ENCODE measurements around the gene IRX6.

The IRX6 gene

GRCh38 chr16:55322327-55322726 lies 1.7 kb upstream of the IRX6 start:
- DNase-seq, result no peak

GRCh38 chr16:55324285-55325079 lies 479 bp downstream of the IRX6 start:
- DNase-seq, result no peak

DNA sequence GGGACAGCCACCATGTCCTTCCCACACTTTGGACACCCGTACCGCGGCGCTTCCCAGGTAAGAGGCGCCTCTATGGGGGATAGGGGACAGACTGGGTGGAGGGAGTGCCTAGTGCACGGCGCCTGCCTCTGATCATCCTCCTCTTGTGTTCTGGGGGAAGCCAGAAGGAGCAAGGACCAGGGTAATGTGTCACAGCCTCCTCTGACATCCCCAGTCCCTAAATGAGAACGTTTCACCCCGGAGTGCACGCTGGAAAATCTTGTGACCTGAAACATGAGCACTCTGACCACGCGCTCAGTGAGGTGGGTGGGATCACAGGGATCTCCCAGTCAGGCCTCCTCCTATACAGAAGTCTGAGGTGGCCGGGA lies 1.1 kb downstream of the IRX6 start:
- no peak for DNase-seq

DNA sequence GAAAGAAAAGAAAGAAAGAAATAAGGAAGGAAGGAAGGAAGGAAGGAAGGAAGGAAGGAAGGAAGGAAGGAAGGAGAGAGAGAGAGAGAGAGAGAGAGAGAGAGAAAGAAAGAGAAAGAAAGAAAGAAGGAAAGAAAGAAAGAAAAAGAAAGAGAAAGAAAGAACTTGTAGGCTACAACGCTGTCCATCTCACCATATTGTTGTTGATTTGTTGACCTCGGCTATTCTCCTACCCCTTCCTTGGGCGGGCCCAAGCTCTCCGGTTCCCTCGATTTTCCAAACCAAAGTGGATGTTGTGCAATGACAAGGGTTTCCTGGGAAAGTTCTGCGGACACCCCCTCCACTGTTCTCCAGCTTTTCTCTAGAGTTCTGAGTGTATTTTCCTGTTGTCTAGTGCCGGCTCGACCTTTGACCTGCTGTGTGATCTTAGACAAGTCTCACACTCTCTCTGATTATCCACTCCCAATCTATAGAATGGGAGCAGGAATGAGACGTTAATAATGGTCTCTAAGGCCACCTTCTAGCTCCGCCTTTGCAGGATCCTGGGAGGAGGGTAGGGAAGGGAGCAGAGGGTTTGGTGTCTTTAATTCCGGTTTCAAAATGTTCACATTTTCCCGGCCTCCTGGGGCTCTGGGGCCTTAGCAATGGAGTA lies 1.6 kb downstream of the IRX6 start:
- DNase-seq, result no peak

DNA sequence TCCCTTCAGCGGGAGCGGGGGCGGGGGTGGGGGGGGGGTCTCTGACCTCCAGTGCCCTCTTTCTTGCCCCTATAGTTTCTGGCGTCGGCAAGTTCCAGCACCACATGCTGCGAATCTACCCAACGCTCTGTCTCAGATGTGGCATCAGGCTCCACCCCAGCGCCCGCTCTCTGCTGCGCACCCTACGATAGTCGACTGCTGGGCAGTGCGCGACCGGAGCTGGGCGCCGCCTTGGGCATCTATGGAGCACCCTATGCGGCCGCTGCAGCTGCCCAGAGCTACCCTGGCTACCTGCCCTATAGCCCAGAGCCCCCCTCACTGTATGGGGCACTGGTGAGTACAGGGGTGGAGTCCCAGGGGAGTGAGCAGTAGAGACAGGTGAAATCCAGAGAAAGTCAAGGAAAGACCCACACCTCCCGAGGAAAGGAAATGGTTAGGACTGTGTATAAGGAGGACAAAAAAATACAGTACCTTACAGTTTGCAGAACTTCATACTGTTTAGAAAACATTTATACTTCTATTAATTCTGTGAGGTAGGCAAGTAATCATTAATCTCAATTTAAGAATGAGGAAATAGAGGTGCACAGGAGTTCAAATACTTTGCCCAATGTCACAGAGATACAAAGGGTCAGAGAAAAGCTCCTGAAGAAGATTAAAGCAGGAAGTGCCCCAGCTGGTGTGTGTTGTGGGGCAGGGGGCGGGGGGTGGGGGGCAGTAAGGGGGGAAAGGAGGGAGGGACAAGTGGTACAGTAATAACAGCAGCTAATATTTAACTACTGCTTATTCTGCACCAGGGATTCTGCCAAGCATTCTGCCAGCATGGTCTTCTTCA lies 2.5 kb downstream of the IRX6 start:
- DNase-seq, result no peak

DNA sequence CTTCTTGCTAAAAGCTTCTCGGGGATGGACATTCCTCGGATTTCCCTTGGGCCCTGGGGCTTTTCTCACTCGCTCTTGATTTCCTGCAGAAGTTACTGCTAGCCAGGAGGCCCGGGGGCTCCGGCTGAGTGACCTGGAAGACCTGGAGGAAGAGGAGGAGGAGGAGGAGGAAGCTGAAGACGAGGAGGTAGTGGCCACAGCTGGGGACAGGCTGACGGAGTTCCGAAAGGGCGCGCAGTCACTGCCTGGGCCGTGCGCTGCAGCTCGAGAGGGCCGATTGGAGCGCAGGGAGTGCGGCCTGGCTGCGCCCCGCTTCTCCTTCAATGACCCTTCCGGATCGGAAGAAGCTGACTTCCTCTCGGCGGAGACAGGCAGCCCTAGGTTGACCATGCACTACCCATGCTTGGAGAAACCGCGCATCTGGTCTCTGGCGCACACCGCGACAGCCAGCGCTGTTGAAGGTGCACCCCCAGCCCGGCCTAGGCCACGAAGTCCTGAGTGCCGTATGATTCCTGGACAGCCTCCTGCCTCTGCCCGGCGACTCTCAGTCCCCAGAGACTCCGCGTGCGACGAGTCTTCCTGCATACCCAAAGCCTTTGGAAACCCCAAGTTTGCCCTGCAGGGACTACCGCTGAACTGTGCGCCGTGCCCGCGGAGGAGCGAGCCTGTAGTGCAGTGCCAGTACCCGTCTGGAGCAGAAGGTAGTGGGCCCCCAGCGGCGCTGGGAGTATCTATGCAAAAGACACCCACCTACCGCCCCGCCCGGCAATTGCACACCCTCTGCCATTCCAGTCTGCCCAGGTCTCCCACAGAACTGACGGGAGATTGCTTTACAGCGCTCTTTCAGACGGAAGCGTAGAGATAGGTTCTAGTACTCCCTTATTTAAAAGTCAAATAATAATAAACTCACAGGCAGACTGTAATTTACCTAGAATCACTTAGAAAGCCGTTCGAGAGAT lies 4.9 kb downstream of the IRX6 start:
- no peak for DNase-seq

DNA sequence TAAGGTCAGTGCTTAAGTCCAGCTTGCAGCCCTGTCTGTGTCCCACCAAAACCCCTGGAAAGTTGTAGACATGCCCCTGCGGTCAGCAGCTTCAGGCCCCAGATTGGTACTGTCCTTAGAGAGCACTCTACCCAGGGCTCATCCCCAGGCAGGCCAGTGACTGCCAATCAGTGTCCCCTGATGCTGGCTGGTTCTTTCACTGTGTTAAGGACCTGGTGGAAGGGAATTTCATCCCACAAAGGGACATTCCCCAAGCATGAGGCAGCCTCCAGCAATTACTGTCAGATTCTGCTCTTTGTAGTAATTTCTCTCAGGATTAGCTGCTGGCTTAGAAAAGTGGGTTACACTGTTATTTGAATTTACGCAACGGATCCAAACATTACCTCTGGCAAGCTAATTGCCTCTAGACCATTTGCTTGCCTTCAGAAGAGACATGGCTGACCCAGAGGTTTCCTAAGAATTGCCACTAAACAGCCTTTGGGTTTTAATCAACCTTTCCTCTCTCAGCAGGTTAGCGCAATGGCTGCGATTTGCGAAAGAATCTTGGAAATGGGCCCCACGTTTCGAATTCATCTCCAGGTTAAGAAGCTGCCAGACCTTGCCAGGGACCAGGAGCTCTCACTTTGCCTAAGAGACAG lies 5.9 kb downstream of the IRX6 start:
- DNase-seq, result no peak

DNA sequence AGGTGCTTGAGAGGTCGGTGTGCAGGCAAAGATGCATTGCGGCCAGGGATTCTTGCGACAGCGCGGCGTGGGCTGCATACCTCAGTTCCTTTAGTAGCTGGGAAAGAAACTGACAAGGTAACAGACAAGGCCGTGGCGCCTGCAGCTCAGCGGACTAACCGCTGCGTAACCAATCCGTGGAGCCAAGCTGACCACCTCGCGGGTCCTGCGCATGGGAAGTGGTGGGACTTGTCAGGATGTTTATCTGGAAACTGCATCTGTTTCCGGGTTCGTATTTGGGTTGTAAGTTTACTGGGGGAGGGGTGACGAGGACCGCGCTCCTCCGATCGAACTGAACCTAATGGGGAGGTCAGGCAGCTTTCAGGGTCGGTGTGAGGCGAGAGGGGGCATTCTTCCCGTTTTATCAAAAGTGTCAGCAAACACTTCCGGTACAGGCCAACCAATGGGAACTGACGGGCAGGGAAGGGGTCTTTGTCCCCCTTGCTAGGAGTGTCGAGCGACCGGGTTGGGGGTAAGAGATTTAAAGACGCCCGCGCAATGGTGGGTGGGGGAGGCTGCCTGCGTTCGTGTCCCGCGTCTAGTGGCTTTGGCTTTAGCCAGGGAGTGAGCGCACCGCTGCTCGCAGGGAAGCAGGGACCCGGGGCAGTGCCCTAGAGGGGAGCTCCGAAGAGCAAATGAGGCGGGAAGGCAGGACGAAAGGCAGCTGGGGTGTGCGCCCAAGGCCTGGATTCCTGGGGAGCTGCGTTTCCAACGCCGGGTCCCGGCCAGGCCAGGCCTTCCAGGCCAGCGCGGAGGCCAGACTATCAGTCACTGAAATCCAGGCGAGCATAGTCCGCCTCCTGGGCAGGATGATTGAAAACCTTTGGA lies 7.0 kb downstream of the IRX6 start:
- DNase-seq, result no peak

DNA sequence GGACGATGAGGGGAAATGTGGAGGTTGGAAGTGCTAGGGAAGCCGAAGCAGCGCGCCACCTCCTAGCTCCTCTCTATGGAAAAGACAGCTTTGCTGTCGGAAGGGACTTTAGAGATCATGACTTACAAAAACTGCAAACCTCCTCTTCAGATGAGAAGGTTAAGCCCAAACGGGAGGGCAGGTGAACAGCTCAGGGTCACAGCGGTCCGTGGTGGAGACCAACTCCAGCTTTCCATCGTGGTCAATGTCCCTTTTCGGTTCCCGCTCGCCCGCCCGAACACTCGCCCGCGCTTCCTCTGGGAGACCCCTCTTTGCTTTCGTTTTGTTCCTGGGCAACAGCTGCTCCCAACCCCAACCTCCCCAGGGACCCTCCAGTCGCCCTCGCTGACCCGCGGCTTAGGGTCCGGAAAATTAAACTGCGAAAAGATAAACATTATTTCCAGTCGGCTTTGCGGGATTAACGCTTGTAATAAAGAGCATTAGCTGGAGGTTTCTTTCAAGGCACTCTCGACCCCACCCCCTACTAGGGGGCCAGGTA lies 7.7 kb downstream of the IRX6 start:
- DNase-seq, result no peak

DNA sequence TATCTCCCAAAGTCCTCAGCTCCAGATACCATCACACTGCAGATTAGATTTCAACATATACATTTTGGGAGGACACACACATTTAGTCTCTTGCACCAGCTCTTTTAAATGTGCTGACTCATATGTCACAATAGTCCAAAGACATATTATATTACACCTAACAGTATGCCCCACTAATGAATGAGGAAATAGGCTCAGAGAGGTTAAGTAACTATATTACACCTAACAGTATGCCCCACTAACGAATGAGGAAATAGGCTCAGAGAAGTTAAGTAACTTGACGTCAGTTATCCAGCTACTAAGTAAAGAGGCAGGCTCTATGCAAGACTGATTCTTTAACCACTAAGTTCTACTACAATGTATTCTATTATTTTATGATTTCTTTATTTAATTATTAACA lies 9.7 kb downstream of the IRX6 start:
- DNase-seq, result no peak

DNA sequence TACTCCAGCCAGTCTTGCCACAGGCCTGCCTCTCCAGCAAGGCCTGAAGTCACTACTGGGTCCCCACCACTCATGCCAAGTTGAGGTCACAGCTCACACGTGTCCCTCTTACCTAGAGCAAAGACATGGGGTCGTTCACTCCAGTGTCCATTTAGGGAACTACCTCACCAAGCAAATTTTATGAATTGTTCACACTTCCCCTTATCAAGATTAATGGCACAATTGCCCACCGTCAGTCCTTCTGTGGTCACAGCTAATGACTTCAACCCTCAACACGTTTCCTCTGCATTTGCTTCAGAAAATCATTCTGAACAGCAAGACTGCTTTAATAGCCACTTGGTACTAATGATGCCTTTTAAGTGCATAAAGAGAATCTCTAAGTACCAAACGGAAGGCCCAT lies 14.6 kb downstream of the IRX6 start:
- no peak for DNase-seq

- no peak for DNase-seq
Observed at GRCh38 chr16:55340445-55340844, 16.4 kb downstream of the IRX6 start.

- no peak for DNase-seq
Observed at GRCh38 chr16:55341681-55342080, 17.7 kb downstream of the IRX6 start.

GRCh38 chr16:55346475-55346874 lies 22.5 kb downstream of the IRX6 start:
- no peak for DNase-seq

DNA sequence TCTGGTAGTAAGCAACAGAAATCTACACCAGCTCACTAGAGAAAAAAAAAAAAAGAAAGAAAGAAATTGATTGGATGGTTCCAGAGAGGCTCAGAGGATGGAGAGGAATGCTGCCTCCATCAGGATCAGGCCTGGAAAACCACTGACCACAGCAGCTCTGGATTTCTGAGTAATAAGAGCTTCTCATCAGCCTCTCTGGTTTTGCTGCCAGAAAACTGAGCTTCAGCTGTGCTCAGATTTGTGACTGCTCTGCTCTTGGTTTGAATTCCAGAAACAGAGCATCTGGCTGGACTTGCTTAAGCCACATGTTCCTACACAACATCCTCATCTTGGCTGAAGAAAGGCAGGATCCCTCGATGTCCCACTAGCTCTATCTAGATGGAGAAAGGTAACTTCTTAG lies 25.9 kb downstream of the IRX6 start:
- no peak for DNase-seq

DNA sequence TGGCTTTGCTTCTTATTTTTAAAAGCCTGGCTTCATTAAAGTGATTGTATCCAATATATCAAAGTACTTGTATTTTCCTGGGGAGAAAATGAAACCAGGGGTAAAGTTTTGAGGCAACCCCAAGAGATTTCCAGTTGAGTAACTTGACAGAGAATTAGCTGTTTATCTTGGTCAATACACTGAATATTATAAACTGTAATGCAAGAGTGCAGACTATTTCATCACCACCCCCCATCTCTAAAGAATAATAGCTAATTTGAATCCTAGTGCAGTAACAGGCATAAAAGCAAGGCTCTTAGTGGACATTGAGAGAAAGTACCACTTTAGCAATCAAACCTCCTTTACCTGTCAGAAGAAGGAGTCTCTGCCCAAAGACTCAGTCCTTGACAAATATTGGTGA lies 27.0 kb downstream of the IRX6 start:
- DNase-seq, result no peak

DNA sequence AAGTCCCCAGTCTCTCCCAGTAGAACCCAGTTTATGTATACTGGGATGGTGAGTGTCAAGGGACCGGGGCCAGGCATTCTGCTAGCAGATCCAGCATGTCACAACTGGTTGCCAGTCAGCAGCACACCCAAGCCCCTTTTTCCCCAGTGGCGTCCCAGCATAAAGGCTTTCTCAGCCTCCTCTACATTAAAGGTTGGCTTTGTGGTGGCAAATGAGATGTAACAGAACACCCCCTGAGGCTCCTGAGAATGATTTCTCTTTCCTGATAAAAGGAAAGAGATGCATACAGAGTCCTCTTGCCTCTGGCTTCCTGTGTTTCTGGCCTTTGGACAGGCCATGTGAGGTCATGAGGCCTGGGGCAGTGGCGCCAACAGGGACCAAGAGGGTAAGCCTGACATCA lies 27.9 kb downstream of the IRX6 start:
- DNase-seq, result no peak

DNA sequence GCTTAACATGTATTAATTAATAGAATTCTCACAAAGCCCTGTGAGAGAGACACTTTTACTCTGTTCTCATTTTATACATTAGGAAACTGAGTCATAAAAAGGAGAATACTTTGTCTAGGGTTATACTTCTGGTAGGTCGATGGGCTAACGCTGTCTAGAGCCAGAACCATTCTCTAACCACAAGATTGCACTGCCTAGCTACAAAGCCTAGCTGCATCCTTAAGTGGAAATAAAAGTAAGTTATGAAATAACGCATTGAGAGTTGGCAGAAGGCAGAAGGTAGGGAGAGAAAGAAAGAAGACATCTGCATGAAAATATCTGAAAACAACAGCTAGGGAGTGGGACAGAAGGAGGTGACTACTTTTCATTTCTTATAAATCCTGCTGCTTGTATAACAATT lies 33.2 kb downstream of the IRX6 start:
- DNase-seq, result no peak

DNA sequence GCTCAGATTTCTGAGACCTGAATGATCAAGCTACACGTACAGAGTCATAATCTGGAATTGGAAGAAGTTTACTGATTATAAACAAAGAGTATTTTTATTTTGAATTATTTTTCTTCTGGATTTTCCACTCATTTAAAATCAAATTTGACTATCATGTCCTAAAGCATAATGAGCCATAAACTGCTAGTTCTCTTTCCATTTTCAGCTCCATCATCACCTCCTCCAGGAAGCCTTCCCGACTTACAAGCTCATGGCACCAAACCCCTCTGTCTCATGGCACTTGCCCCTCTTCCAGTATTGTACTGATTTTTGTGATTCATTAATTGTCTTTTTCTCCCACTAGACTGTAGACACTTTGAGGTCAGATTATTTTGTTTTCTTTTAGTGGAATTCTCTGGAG lies 35.9 kb downstream of the IRX6 start:
- no peak for DNase-seq

- DNase-seq, result no peak
Observed at GRCh38 chr16:55364811-55365210, 40.8 kb downstream of the IRX6 start.

Data from hypothalamus (tissue), 51 donors.